Superior temporal gyrus (tissue), 1 donor: ENCODE results near the gene DBN1.

Experiments
- DNase-seq: peaks from one replicate; pipeline ENCODE4 v3.0.0-alpha.2; 2016; ENCODE audit errors: extremely low spot score

The DBN1 gene

DNA sequence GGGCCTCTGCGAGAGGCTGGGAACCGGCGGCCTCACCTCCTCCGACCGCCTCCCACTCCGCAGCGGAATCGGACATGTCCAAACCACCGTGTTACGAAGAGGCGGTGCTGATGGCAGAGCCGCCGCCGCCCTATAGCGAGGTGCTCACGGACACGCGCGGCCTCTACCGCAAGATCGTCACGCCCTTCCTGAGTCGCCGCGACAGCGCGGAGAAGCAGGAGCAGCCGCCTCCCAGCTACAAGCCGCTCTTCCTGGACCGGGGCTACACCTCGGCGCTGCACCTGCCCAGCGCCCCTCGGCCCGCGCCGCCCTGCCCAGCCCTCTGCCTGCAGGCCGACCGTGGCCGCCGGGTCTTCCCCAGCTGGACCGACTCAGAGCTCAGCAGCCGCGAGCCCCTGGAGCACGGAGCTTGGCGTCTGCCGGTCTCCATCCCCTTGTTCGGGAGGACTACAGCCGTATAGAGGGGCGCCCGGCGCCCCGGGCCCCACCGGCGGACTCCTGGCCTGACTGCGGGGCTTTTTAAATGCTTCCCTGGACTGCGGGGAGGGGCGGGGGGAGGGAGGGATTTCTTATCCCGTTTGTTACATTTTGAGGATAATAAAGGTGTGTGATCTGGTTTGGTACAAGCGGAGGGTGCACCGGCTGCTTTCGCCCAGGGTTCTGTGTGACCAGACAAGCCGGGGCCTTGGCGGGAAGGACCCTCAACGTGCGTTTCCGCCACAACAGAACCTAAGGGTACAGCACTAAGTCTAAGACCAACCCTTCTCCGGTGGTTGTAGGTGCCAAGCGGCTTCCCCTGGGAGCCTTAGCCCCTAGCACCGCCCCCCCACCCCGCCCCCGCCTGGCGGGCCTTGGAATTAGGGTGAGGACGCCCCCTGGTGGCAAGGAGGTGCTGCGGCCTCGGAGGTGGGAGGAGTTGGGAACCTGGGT, 17.5 kb downstream of the DBN1 start:
- DNase-seq: peak; percentile 78

DNA sequence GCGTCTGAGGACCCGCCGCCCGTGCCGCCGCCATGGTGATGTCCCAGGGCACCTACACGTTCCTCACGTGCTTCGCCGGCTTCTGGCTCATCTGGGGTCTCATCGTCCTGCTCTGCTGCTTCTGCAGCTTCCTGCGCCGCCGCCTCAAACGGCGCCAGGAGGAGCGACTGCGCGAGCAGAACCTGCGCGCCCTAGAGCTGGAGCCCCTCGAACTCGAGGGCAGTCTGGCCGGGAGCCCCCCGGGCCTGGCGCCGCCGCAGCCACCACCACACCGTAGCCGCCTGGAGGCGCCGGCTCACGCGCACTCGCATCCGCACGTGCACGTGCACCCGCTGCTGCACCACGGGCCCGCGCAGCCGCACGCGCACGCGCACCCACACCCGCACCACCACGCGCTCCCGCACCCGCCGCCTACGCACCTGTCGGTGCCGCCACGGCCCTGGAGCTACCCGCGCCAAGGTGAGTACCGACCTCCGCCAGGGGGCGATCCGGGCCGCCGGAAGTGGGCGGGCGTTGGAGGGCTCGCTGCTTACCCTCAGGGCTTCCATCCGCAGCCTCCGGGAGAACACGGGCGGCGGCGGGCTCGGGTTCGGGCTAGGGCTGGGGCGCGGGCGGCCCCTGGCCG, 18.3 kb downstream of the DBN1 start:
- DNase-seq: no peak

DNA sequence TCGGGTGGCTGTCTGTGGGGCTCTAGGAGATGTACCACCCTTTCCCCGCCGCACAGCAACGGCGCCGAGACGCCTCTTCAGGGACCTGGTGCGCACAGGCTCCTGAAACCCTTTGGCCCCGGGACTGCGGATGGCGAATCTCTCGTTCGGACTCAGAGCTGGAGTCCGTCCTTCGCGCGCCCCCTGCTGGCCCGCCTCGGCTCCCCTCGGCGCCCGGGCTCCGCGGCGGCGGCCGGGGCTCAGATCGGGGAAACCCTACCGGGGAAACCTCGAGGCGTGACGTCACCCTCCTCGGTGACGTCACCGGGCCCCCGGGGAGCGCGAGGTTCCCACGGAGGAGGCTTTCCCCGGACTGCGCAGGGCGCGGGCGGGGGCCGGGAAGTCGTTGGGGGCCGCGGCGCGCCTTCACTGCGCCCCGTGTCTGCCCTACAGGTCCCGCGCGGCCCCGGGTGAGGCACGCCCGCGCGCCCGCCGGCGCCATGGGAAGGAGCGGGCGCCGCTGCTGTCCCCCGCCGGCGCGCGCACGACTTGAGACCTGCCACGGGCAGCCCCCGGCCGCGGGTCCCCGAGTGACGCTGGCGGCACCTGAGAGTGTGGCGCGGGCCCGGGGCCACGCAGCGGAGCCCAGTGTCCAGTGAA, 18.9 kb downstream of the DBN1 start:
- DNase-seq: peak; percentile 88

DNA sequence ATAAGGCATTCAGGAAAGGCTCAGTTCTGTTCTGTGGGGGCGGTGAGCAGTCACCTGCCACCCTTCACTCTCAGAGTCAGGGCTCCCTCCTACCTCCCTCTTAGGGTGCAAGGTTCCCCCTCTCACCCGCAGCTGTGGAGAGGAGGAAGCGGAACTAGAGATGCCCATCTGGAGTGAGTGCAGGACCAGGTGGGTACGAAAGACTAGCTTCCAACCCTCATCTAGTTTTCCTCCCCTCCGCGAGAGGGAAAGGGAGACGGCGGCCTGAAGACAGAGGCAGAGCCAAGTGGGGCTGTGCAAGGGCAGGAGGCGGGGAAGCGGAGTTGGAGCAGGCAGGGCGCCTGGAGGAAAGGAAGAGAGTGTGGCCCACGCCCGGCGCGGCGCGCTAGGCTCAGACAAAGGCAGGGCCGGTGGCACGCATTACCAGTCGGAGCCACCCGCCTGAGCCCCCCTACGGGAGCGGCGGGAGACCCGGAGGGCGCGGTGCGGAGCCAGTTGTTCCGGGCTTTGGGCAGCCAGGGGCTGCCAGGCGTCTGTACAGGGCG, 19.5 kb downstream of the DBN1 start:
- DNase-seq: no peak

DNA sequence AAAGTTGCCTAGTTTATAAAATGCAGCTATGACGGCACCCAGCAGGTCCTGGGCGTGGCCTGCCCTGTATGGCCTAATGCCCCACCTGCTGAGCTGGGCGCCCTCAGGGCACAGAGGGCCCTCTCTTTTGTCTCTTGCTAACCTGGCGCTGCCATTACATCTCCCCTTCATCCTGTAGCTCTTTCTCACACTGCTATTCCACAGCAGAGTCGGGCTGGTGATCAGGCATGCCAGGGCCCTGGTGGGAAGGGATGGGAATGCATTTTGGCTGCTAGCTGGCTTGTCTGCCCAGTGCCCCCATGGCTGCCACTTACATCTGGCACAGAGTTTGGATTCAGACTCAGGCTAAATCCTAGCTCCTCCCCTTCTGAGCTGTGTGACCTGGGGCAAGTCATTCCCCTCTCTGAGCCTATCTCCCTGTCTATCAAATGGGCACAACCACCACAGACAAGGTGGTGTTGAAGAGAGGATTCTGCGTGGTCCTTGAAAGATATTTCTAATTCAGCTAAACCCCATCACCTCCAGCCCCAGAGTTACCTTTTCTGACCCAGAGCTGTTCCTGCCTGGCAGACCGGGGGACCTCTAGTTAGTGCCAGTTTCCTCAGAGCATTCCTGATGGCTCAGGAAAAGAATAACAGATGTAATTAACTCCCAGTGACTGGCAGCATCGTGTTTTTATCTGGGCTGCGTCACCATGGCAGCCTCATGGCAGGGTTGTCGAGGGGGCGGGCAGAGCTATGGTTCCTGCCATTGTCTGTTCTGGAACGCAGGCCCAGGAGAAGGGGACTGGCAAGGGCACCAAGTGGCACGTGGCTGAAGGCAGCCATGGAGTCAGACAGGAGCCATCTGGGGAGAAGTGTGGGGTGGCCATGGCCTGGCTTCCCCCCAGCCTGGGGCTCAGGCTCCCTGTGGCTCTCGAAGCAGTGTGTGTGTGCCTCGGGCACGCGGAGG, 20.5 kb downstream of the DBN1 start:
- DNase-seq: no peak

DNA sequence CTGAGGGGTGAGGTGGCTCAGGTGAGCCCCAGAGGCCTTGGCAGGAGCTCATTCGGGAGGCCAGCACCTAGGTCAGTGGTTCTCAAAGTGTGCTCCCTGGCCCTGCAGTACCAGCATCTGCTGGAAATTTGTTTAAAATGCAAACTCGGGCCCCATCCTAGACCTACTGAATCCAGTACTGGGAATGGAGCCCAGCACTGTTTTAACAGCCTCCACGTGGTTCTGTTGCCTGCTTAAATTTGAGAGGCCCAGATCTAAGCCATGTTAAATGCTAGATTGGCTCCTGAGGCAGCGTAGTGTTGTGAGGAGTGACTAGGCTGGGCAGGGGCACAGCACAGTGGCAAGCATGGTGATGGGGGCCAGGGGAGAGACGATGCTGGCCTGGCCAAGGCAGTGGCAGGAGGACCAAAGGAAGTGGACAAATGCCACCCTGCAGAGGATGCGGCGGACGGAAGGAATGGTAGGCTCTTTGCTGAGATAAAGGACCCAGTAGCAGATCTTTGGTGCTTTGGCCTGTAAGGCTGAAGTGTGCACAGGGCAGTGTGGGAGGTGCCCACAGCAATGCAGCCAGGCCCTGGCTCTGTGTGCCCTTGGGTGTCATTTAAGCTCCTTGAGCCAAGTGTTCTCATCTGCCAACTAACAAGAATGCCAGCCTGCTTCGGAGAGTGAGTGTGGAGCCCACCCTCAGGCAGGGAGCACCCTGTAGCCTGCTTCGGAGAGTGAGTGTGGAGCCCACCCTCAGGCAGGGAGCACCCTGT, 22.6 kb downstream of the DBN1 start:
- peak; percentile 72 for DNase-seq

DNA sequence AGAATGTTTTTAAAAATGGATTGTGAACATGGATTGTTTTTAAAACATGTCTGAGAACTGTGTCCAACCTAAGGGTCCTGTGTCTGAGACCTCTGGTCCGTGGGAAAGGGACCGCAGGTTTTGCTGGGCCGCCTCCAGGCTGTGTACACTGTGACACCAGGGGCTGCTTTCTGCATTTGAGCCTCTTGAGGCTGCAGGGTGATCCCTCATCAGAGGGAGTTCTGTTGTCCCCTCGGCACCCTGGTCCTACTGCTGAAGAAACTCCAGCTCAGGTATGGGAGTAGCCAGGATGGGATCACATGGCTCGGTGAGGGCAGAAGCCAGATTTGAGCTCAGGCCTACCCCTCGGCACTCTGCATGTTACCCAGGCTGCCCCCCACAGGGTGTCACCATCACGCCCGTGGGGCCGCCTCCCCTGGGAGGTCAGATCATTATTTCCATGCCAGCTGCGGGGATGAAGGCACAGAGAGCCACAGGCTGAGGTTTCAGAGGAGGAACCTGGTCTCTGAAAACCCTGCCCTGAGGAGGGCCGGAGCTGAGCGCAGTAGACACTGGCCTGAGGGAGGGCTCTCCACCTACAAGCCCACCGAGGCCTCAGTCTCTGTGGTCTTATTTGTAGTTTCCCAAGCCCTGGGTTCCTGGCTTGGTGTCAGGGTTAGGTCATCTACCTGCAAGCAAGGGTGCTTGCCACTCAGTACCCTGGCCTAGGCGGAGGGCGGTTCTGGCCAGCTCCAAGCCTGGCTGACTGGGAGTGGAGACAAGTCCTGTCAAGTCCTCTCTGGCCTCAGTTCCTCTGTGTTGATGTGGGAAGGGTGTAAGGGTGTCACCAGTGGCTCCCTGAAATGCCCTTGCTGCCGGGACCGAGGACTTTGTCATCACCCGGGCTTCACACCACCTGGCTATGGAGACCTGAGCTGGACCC, 24.0 kb downstream of the DBN1 start:
- DNase-seq: no peak

DNA sequence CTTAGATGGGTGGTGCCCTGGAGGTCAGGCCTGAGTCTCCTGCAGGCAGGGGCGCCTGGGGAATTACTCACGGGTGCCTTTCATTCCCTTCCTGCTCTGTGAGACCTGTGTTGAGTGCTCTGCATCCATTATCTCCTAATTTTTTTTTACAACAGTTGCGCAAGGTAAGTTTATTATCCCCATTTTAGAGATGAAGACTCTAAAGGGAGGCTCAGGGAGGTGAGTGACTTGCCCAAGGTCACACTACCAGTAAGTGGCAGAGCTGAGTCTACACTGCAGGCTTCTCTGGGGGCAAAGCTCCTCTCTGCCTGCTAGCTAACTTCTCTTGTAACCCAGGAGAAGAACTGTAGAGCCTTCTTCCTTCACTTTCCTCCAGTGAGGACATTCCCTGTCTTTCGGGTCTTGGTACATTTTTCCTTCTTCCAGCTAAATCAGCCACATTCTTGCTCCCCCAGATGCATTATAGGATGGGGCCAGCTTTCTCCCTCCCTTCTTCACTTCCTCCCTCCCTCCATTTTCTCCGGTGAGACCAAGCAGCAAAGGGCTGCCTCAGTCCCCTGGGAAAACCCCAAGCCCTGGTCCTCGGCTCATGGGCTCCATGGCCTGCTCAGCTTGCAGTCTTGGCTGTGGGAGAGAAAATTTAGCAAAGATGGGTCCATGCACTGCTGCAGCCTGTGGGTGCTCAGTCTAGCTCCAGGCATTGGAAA, 25.0 kb downstream of the DBN1 start:
- DNase-seq: no peak

DNA sequence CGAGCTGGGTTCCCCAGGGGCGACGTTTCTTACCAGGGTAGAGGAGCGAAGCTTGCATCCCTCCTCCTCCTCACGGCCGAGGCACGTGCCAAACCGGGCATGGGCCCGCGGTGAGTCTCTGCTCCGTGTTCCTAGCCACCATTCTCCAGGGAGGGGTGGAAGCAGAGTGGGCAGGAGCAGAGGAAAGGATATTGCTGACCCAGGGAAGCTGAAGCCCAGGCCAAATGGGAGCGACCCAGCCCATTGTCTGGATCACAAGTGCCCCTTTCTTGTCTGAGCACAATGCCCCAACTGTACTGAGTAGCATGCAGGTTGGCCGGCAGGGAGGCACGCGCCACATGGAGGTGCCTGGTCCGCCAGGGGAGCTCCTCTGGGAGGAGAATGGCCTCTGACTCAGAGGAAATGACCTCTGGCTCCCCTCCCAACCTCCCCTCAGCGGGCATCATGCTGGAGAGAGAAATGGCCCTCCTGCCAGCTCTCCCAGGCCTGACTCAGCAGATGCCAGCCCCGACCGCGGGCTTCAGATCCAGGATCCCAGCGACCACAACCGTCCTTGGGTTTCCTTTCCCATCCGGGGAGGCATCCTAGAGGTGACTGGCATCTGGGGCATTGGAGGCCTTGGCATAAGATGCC, 25.7 kb downstream of the DBN1 start:
- DNase-seq: peak; percentile 92

DNA sequence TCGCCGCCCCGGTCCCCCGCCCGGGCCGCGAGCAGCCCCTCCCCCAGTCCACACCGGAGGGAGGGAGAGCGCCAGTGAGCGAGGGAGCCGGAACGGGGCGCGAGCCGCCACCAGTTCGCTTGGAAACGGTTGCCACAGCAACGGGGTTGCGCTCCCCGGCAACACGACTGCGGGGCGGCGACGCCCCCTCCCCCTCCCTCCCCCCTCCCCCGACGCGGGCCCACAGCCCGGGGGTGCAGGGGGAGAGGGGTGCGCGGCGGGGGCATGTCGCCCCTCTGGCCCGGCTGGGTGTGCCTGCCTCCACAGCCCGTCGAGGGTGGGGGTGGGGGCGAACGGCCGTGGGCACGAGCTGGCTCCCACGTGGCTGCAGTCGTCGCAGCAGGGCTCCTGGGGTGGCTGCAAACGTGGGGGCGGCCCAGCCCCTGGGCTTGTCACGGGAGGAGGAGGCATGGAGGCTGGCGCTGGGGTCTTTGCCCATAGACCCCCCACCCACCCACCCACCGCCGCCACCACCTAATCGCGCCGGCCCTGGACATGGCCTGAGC, 26.3 kb downstream of the DBN1 start:
- DNase-seq: peak; percentile 61

DNA sequence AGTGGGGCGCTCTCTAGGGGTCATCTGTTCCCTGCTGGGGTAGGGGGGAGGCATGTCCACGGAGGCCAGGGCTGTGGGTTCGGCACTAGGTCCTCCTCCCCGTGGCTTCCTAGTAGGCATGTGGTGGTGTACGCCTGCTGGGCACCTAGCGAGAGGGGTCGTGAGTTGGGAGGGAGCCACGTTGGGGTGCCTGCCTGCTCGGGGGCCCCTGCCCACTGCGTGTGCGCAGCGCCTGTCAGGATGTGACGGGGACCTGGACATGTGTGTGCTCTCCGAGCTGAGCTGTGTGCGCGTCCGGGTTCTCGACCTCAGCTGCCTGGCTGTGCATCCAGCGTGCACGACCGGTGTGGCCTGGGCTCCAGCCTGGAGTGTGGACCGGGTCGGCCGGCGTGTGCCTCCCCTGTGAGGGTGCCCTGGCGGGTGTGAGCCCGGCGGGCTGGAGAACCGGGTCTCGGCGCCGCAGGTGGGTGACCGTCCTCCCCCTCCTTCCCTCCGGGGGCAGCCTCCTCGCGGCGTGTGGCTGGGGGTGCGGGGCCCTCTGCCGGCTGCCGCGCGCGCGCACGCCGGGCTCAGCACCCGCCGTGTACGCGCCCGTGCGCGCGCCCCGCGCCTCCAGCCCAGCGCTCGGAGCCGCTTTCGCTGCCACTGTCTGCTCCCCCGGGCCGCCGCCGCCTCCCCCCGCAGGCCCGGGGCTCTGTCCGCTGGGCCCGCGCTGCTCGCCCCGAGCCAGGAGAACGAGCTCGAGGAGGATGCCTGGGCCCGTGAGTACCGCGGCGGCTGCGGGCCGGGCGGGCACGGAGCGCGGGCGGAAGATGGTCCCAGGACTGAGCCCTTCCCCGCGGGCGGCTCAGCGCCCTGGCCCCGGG, 27.0 kb downstream of the DBN1 start, which contains the start of gene PRR7:
Gene PRR7, plus strand, starts transcription at position 615 of the 866 bp plus-strand sequence. CDS start 8,254 bp downstream, outside the sequence.
- peak; percentile 76 for DNase-seq

DNA sequence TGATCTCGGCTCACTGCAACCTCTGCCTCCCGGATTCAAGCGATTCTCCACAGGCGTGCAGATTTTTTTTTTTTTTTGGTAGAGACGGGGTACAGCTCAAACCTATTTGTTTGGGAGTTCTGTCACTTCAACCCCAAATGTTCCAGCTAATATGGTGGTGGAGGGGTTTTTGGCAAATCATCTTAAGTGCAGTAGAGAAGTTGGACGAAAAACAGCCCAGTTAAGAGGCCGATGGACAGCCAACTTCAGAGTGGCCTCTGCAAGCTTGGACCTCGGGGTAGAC, 27.6 kb downstream of the DBN1 start:
- peak; percentile 22 for DNase-seq

DNA sequence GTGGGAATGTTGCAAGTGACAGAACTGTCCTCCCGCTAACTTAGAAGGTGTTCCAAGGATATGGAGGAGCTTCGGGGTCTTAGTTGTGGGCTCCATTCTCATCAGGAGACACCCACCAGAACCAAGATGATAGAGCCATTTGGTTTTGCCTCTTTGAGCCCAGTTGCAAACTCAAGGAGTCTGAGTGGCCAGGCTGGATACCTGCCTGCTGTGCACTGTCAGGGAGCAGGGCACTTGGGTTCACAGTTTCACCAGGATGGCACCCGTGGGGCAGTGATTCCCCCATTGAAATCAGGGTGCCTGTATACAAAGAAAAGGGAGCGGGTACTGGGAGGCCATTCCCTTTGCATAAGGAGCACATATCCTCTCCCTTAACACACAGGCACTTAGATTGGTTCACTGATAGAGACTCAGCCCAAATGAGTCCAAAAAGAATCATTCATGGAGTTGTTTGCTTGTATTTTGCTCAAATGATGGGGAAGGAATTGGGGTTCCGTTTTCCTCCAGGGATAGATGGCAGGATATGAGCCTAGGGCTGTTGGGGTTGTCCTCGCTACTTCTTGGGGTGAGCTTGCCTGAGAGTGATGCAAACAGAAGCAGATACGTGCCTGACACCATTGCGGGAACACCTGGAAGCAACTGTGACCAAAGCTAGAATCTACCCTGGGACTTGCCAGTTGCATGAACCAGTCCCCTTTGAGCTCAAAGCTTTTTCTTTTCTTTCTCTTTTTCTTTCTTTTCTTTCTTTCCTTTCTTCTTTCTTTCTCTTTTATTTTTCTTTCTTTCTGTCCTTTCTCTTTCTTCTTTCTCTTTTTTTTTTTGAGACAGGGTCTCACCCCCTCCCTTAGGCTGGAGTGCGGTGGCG, 28.1 kb downstream of the DBN1 start:
- no peak for DNase-seq

DNA sequence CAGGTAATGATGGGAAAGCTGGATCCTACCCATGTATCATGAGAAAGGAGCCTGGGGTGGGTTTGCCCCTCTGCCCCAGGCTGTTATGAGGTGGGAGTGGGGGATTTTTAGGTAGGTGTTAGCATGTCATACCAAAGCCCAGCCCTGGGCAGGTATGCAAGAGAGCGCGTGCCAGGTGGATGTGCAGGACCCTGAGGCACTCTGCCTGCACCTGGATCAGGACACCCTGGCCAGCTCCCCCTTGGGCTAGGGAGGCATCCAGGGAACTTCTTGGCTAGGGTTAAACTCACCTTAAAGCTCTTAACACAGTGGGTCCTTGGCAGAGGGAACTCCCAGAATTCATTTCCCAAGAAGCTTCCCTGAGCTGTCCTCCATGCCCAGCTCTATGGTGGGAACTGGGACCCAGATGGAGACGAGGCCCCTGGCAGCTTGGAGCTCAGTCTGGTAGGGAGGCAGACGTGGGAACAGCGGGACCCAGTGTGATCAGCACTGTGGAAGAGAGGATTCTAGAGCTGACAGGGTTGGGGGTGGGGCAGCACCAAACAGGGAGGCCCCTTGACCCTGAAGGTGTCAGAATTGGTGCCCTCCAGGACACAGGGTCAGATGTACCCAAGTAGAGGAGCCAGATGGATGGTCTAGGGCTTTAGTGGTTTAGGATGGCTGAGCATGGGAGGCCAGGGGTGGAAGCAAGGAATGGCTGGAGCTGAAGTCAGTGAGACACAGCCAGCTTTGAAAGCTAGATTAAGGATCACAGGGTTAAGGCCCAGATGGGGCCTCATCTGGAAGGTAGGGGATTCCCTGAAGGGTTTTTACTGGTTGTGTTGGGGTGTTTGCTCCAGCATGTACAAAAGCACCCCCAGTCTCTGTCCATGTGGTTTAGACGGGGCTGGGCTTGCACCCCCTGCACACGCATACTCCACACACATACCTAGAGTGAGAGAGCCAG, 29.1 kb downstream of the DBN1 start:
- DNase-seq: no peak
